Subcutaneous adipose tissue (tissue), 4 donors: Measurements from ENCODE around the gene COX19. TPM values are rescaled to one million over a fixed set of nuclear protein-coding genes. Genes with fewer than 3 reads are reported as not detected.

Experiments used
- CTCF ChIP-seq: fragments of 450-650 bp; IDR thresholded peaks from one replicate; pipeline ENCODE4 v1.5.1; 2016; ENCODE audit warnings: low read depth, mild to moderate bottlenecking, control low read depth, antibody characterized with exemption, moderate library complexity
- total RNA-seq, 4 donors: library from RNA; depleted of rRNA; stranded (reverse); fragments of >200 nt; gene quantifications; one replicate each; pipeline ENCODE4 v1.1.0, GENCODE V29; 2016

The COX19 gene
- total RNA-seq, 4 donors from 2014 or later, result 13.9 to 18.3 (median 14.9) TPM

GRCh38 chr7:939843-940242 lies 35.5 kb downstream of the COX19 start:
- TF ChIP-seq CTCF, result no peak

DNA sequence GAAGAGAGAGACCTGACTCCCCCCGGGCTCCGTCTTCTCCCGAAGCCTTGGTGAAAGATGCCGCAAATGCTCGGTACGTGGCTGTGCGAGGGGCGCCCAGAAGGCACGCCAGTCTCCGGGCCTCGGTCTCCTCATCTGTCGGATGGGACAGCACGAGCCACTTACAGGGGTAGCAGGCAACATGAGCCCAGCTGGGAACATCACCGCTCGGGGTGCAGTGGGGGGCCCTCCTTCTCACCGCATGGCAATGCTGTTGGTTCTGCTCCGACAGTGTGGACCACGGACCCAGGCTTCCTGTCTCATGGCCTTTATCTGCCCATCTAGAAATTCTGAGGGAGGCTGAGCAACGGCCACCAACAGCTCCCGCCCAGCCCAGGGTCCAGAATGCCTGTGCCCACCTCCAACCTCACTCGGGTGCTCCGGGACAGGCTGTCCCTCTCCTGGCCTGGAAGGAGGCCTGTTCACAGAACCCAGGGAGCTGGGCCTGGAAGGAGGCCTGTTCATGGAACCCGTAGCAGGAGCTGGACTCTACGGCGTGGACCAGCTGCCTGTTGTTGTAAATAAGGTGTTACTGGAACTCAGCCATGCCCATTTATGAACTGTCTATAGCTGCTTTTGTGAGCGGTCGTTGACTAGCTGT lies 36.7 kb downstream of the COX19 start:
- TF ChIP-seq CTCF, result no peak

GRCh38 chr7:937856-938484 lies 37.4 kb downstream of the COX19 start:
- TF ChIP-seq CTCF, result no peak

DNA sequence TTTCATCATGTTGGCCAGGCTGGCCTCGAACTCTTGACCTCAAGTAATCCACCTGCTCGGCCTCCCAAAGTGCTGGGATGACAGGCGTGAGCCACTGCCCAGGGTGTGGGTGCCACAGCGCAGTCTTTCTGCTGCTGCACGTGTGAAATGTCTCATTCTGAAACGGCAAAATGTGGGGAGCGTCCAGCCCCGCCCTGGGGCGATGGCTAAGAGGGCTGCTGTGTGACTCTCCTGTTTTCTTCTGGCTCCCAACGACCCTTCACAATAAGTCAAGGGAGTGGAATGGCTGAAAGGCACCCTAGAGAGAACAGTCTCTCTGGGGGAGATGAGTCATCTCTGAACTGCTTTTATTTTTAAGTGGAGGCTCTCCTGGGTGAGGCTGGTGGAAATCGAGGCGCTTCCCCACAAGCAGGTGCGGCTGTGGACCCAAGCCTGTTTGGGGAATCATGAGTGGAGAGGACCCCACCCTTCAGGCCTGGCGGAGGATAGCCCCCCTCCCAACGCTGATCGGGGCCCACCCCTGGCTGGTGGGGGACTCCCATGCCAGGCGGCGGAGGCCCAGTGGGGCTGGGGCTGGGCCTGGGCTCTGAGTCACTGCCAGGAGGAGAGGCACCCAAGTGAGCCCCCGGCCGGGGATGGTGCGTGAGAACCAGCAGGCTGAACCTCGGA lies 38.8 kb downstream of the COX19 start:
- no peak for TF ChIP-seq CTCF

DNA sequence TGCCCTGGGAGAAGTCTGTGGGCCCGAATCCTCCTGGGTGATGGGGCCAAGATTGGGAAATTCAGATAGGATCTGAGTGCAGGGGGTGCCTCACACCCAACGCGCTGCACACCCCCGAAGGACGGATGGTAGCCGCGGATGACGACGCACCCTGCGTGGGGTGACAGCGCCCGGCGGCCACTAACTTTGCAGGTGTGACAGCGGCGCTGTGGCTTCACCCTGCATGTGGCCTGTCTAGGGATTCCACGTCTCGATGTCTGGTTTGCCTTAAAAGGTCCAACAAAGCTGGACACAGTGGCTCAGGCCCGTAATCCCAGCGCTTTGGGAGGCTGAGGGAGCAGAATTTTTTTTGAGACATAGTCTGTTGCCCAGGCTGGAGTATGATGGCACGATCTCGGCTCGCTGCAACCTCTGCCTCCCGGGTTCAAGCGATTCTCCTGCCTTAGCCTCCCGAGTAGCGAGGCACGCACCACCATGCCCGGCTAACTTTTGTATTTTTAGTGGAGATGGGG lies 39.4 kb downstream of the COX19 start:
- TF ChIP-seq CTCF, result no peak

DNA sequence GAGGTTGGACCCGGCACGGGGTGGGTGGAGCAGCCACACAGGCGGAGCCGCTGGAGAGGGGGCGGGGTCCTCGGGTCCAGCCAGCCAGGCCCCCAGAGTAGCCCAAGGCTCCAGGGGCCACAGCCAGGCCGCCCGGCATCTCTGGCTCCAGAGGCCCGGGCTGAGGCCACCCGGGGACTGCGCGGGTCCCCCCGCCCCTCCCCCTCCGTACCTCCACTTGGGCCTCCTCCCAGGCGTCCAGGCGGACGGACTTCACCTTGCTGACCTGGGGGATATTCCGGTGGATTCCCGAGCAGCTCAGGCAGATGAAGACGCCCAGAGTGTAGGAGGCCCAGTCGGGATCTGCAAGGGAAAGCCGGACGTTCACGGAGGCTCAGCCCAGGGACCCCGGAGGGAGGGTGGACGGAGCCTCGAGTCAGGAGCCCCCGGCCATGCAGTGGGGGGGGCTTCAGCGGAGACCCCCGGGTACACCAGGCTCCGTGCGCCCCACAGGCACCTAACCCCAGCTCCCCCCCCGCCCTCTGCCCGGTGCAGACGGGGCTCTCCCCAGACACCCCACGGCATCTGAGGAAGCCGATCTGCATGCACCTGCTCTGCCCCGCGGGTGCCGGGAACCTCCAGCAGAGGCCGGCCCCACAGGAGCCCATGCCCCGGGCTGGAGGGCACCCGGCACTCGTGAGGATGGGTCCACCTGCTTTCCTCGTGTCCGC lies 40.0 kb downstream of the COX19 start:
- no peak for TF ChIP-seq CTCF
